ENCODE measurements around the gene VAMP8.
"Not testable (repeated sequence)": the region's sequence is repeated elsewhere in the genome, so short reads cannot be mapped to it uniquely, and the experiment has no call there.

VAMP8 gene

GRCh38 chr2:85583667-85584353 is 6.4 kb downstream of the VAMP8 start:
- no peak for DNase-seq

GRCh38 chr2:85584354-85584856 is 7.0 kb downstream of the VAMP8 start, which contains the start of gene VAMP5:
Gene VAMP5, plus strand, starts transcription at chr2:85584431. Its CDS starts 60 bp downstream, at chr2:85584491.
- DNase-seq: peak; percentile 53

GRCh38 chr2:85584857-85585780 is 7.7 kb downstream of the VAMP8 start:
- no peak for DNase-seq

- no peak for DNase-seq
Measured at GRCh38 chr2:85585781-85586105, 8.4 kb downstream of the VAMP8 start.

GRCh38 chr2:85588236-85588635 is 10.8 kb downstream of the VAMP8 start:
- DNase-seq: peak; percentile 62

GRCh38 chr2:85588645-85589044 is 11.3 kb downstream of the VAMP8 start:
- no peak for DNase-seq

- no peak for DNase-seq
Measured at GRCh38 chr2:85589181-85589580, 11.8 kb downstream of the VAMP8 start.

GRCh38 chr2:85589982-85590791 is 12.8 kb downstream of the VAMP8 start:
- no peak for DNase-seq

GRCh38 chr2:85590950-85591349 is 13.6 kb downstream of the VAMP8 start:
- no peak for DNase-seq

- DNase-seq: no peak
Measured at GRCh38 chr2:85591563-85591962, 14.2 kb downstream of the VAMP8 start.

GRCh38 chr2:85592299-85592698 is 14.9 kb downstream of the VAMP8 start:
- not testable (repeated sequence) for DNase-seq

- DNase-seq: no peak
Measured at GRCh38 chr2:85593023-85593422, 15.6 kb downstream of the VAMP8 start.

- DNase-seq: no peak
Measured at GRCh38 chr2:85594715-85595300, 17.4 kb downstream of the VAMP8 start.

- peak; percentile 99 for DNase-seq
Measured at GRCh38 chr2:85595301-85596025, 18.1 kb downstream of the VAMP8 start, which contains the start of gene RNF181. Gene RNF181, plus strand, starts transcription at chr2:85595745. Its CDS starts 19 bp downstream, at chr2:85595764.

GRCh38 chr2:85596026-85596333 is 18.6 kb downstream of the VAMP8 start:
- no peak for DNase-seq

- DNase-seq: no peak
Measured at GRCh38 chr2:85596486-85597143, 19.2 kb downstream of the VAMP8 start.

GRCh38 chr2:85597241-85597640 is 19.9 kb downstream of the VAMP8 start:
- no peak for DNase-seq

GRCh38 chr2:85598594-85599340 is 21.4 kb downstream of the VAMP8 start:
- no peak for DNase-seq

GRCh38 chr2:85599468-85600234 is 22.3 kb downstream of the VAMP8 start:
- DNase-seq: no peak

GRCh38 chr2:85600235-85600575 is 22.8 kb downstream of the VAMP8 start:
- DNase-seq: no peak

Measured in hematopoietic multipotent progenitor cell treated with erythropoietin and hydrocortisone succinate and interleukin-3 and kit ligand, for 4 days (in vitro differentiated cells).